Pancreas (tissue), 10 donors: ENCODE measurements around the gene HLA-DOB. TPM values are rescaled to one million over a fixed set of nuclear protein-coding genes. Genes with fewer than 3 reads are reported as not detected.

ENCODE experiments used
- ATAC-seq, 4 donors: fragments of 200-7000 bp; cut with Tn5 transposase; one replicate each; pipeline versions ENCODE4 v1.8.0 to v1.9.1; 2020; ENCODE audit warnings: mild to moderate bottlenecking in 4 of 4, moderate library complexity in 4 of 4
- DNase-seq, 6 donors: peaks; one replicate each; pipeline ENCODE4 v3.0.0-alpha.2; 2020
- FAIRE-seq: peaks from 2 replicates; lab custom pipeline; 2012; peaks lifted over from hg19 to GRCh38; lab: Jason Lieb, UNC
- H3K27ac ChIP-seq, 4 donors: fragments of 200-600 bp; sonication (generic); 1 replicate in 3 of 4; 2 replicates in 1 of 4; pipeline versions ENCODE4 v1.5.0 to v1.8.0; 2020
- H3K27me3 ChIP-seq, 4 donors: fragments of 200-600 bp; one replicate each; pipeline ENCODE4 v1.8.0; 2021
- H3K36me3 ChIP-seq, 3 donors: fragments of 200-600 bp; sonication (generic) in 1 of 3; one replicate each; pipeline versions ENCODE4 v1.5.0 to v1.8.0; 2020 to 2021
- H3K4me1 ChIP-seq, 3 donors: fragments of 200-600 bp; one replicate each; pipeline ENCODE4 v1.8.0; 2021
- H3K4me3 ChIP-seq, 4 donors: fragments of 200-600 bp; sonication (generic) in 2 of 4; one replicate each; pipeline versions ENCODE4 v1.5.0 to v1.8.0; 2020 to 2021
- H3K9me3 ChIP-seq, 4 donors: fragments of 200-600 bp; one replicate each; pipeline ENCODE4 v1.8.0; 2021
- WGBS, 2 donors: extraction: QIAGEN DNeasy Blood & Tissue Kit; methylation state at CpG; one replicate each; pipeline ENCODE4 v1.1.7; 2013; 5-methylcytosine and 5-hydroxymethylcytosine counted together
- intact Hi-C, 3 donors: fragments of 100-400 bp; cut with DNase I; formaldehyde crosslinking; loops; one replicate each; pipeline versions ENCODE4 v1.11.1 to v1.14.2; 2022
- polyA plus RNA-seq, 2 donors: library from polyadenylated mRNA; stranded (reverse); fragments of 200-250 nt; gene quantifications; one replicate each; pipeline ENCODE4 v1.2.3, GENCODE V29; 2013
- total RNA-seq, 6 donors: library from RNA; stranded (reverse); fragmentation: NEBNext Ultra II Directional in 4 of 6; extraction: Animal tissue kit (Norgen Biotek cat#: 25700) in 4 of 6; gene quantifications; one replicate each; pipeline versions ENCODE4 v1.2.1 to v1.2.4, GENCODE V29; 2021 to 2023
- TF ChIP-seq, protein P1 (sequence below), 4 donors: fragments of 200-600 bp; sonication (generic) in 3 of 4; IDR thresholded peaks; one replicate each; pipeline versions ENCODE4 v1.5.0 to v1.8.0; 2021; ENCODE audit warnings: antibody characterized with exemption in 4 of 4
- donor health status: healthy with polysubstance abuse.
- donor health status: DM: no; HTN: no; CAD: no; lungs with moderate emphysema.
- donor health status: DM: no; HTN: no; CAD: no.
- donor health status: control.
- donor health status: control.
- donor health status: Bipolar disorder and iron deficiency.
- donor health status: DM: yes; HTN: yes; CAD: no.
- donor health status: DM: no; HTN: no; CAD: no.
- donor health status: DM: no; HTN: no; CAD: no.
- donor health status: DM: yes; HTN: yes; CAD: no.

HLA-DOB gene
- total and polyA plus RNA-seq, 8 donors, result 0.21 to 0.87 (median 0.45) TPM; not detected in 4

DNA sequence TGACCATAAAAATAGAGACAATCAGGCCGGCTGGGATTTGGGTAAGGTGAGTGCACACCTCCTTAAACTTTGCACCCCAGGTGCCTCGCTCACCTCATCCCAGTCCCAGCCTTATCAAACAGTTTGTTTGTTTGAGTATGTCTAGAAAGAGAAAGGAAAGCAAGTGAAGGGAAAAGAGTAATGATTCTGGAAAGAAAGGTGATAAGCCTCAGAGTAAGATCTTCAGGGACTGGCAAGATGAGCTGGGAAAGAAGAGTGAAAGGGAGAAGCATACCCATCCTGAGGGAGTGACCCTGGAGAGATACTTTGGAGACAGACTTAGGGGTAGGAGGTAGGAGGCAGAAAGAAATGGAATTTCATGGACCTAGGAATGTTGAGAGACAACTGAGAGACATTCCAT is 20.1 kb upstream of the HLA-DOB start:
- Histone ChIP-seq H3K4me1 (peaks cover 0 to 3% (median 0%) of the 10 kb centered on the region in 3 donors), H3K36me3 (no peaks in the 10 kb centered on the region), H3K4me3 (no peak overlapping the region), H3K9me3 (no peaks in the 10 kb centered on the region), H3K27ac (no peak overlapping the region), H3K27me3 (no peaks in the 10 kb centered on the region)
- WGBS, 2 donors, result 72 to 87% methylated on average over 2 of the region's 2 CpGs
- intact Hi-C loops, result no loop called here
- TF ChIP-seq, protein P1, sequence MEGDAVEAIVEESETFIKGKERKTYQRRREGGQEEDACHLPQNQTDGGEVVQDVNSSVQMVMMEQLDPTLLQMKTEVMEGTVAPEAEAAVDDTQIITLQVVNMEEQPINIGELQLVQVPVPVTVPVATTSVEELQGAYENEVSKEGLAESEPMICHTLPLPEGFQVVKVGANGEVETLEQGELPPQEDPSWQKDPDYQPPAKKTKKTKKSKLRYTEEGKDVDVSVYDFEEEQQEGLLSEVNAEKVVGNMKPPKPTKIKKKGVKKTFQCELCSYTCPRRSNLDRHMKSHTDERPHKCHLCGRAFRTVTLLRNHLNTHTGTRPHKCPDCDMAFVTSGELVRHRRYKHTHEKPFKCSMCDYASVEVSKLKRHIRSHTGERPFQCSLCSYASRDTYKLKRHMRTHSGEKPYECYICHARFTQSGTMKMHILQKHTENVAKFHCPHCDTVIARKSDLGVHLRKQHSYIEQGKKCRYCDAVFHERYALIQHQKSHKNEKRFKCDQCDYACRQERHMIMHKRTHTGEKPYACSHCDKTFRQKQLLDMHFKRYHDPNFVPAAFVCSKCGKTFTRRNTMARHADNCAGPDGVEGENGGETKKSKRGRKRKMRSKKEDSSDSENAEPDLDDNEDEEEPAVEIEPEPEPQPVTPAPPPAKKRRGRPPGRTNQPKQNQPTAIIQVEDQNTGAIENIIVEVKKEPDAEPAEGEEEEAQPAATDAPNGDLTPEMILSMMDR (IDR thresholded peaks at IDR 0.05), result no peak
- FAIRE-seq (no peak), ATAC-seq (no peak), DNase-seq (no peak)

DNA sequence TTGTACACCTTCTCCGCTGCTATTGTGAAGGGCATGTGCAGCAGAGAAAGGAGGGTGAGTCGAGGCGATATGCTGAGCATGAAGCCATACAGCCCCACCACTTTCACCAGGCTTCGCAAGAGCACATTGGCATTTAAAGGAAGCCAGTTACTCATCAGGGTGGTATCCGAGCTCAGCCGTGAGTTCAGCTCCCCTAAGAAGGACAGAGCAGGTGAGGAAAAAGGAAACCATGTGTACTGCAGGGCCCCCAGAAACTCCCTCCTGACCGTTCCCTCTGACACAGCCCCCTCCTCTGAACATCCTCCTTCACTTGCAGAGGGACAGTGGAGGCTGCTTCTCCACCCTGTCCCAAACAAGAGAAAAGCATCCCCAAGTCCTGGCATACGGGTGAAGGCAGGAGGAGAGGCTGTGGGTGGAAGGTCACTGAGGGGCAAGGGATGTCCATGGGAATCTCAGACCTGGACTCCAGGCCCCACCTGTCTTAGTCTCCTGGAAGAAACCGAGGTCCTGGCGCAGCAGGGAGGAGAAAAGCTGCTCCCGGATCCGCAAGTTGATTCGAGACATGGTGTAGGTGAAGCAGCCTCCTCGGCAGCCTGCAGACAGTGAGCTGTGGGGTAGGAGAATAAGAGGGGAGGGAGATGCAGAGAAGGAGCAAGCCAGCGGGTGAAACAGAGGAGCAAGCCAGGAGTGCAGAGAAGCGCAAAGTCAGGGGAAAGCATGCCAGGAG is 18.5 kb upstream of the HLA-DOB start:
- WGBS, 2 donors, result 91 to 92% methylated on average over 16 of the region's 16 CpGs
- H3K4me3 ChIP-seq, result no peak overlapping the region
- H3K36me3 ChIP-seq, result peaks cover 0 to 2% (median 0%) of the 10 kb centered on the region in 3 donors
- no peaks in the 10 kb centered on the region for H3K27me3 ChIP-seq
- H3K9me3 ChIP-seq, result no peaks in the 10 kb centered on the region
- TF ChIP-seq, protein P1 (IDR thresholded peaks at IDR 0.05), result no peak
- DNase-seq (no peak), ATAC-seq (no peak), FAIRE-seq (no peak)
- peaks cover 0 to 3% (median 0%) of the 10 kb centered on the region in 3 donors for H3K4me1 ChIP-seq
- H3K27ac ChIP-seq, result no peak overlapping the region
- intact Hi-C loops, result no loop called here

DNA sequence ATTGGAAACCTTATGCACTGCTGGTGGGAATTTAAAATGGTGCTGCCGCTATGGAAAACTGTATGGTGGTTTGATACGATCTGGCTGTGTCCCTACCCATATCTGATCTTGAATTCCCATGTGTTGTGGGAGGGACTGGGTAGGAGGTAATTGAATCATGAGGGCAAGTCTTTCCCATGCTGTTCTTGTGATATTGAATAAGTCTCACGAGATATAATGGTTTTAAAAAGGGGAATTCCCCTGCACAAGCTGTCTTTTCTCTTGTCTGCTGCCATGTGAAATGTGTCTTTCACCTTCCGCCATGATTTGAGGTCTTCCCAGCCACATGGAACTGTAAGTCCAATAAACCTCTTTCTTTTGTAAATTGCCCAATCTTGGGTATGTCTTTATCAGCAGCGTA is 16.9 kb upstream of the HLA-DOB start:
- no peaks in the 10 kb centered on the region for H3K27me3 ChIP-seq
- WGBS, 2 donors, result 83 to 87% methylated on average over 5 of the region's 5 CpGs
- H3K36me3 ChIP-seq, result peaks cover 0 to 8% (median 7%) of the 10 kb centered on the region in 3 donors
- no peaks in the 10 kb centered on the region for H3K9me3 ChIP-seq
- H3K4me1 ChIP-seq, result peaks cover 0 to 3% (median 0%) of the 10 kb centered on the region in 3 donors
- FAIRE-seq, result no peak
- intact Hi-C loops, result no loop called here
- TF ChIP-seq, protein P1 (IDR thresholded peaks at IDR 0.05), result no peak
- H3K4me3 ChIP-seq, result no peak overlapping the region
- ATAC-seq, result no peak
- H3K27ac ChIP-seq, result no peak overlapping the region
- DNase-seq, result no peak

DNA sequence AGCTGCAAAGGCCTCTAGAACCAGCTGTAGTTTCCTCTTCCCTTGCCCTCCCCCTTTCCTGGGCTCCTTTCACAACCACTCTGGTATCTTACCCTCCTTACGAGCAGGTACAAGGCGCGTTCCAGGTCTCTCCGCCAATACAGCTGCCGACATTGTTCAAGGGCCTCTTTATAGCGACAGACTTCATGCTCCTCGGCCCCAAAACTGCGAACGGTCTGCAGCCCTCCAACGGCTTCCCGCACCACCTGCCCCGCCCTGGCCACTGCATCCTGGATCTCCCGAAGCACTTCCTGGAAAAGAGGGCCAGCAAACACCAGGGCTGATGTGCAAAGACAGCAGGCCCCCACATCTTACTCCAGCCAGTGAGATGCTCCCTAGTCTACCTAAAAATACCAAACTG is 15.7 kb upstream of the HLA-DOB start:
- H3K9me3 ChIP-seq, result no peaks in the 10 kb centered on the region
- intact Hi-C loops, result no loop called here
- H3K27me3 ChIP-seq, result no peaks in the 10 kb centered on the region
- no peak overlapping the region for H3K27ac ChIP-seq
- no peak overlapping the region for H3K4me3 ChIP-seq
- no peak for FAIRE-seq
- TF ChIP-seq, protein P1 (IDR thresholded peaks at IDR 0.05), result no peak
- peaks cover 0 to under 1% (median 0%) of the 10 kb centered on the region in 3 donors for H3K4me1 ChIP-seq
- WGBS, 2 donors, result 85 to 90% methylated on average over 13 of the region's 13 CpGs
- DNase-seq, result no peak
- peaks cover 0 to 8% (median 7%) of the 10 kb centered on the region in 3 donors for H3K36me3 ChIP-seq
- ATAC-seq, result no peak

DNA sequence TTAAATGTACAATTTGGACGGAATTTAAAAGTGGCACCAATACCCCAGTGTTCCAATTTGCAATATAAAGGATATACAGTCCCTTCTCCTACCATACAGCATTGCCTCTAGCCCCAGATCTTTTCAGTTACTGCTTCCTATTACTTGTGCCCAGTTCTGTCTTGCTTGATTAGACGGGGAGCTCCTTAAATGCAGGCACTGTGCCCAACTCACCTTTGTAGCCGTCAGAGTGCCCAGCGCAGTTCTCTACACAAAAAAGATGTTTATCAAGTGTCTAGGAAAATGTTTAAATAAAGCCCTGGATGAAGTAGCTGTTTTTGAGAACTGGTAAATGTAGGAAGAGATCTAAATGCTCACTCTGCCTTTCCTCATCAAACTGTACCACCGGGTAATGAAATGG is 14.1 kb upstream of the HLA-DOB start:
- no peak overlapping the region for H3K27ac ChIP-seq
- H3K4me1 ChIP-seq, result no peaks in the 10 kb centered on the region
- ATAC-seq (no peak), DNase-seq (no peak), FAIRE-seq (no peak)
- H3K9me3 ChIP-seq, result no peaks in the 10 kb centered on the region
- H3K27me3 ChIP-seq, result no peaks in the 10 kb centered on the region
- TF ChIP-seq, protein P1 (IDR thresholded peaks at IDR 0.05), result no peak
- 85 to 87% methylated on average over 5 of the region's 5 CpGs for WGBS, 2 donors
- intact Hi-C loops, result no loop called here
- no peak overlapping the region for H3K4me3 ChIP-seq
- peaks cover 0 to 8% (median 7%) of the 10 kb centered on the region in 3 donors for H3K36me3 ChIP-seq
